HG03521 (cell line): Measurements from ENCODE around the gene DNER.
"Not testable (repeated sequence)": the region's sequence is repeated elsewhere in the genome, so short reads cannot be mapped to it uniquely, and the experiment has no call there.

ENCODE experiments used
- ATAC-seq: cut with Tn5 transposase; IDR thresholded peaks from one replicate; pipeline ENCODE4 v1.9.1; 2021; ENCODE audit warnings: mild to moderate bottlenecking, moderate library complexity; ENCODE audit not compliant: unreplicated experiment

DNER gene

GRCh38 chr2:229348128-229348527, 366.2 kb downstream of the DNER start:
- ATAC-seq, result no peak

- no peak for ATAC-seq
Observed at GRCh38 chr2:229346816-229347540, 367.4 kb downstream of the DNER start.

GRCh38 chr2:229344955-229345354, 369.4 kb downstream of the DNER start:
- no peak for ATAC-seq

GRCh38 chr2:229344151-229344551, 370.2 kb downstream of the DNER start:
- ATAC-seq, result no peak

DNA sequence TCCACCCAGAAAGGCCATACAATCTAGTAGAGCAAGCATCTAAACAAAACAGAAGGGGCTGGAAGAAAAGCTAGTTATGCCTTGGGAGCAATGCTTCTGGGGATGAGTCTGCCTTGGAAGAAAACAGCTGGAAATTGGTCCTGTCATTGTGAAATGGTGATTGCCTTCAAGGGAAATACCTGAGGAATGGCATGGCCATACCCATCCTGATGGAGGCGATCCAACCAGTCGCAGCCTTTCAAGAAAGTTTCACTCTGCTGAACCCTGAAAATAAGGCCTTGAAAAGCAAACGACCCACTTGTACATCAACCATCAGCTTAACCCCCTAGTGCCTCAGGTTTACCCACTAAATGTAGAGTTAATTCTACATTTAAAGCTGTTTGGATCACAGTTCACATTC, 370.7 kb downstream of the DNER start:
- ATAC-seq, result no peak

- no peak for ATAC-seq
Observed at GRCh38 chr2:229342376-229342775, 372.0 kb downstream of the DNER start.

DNA sequence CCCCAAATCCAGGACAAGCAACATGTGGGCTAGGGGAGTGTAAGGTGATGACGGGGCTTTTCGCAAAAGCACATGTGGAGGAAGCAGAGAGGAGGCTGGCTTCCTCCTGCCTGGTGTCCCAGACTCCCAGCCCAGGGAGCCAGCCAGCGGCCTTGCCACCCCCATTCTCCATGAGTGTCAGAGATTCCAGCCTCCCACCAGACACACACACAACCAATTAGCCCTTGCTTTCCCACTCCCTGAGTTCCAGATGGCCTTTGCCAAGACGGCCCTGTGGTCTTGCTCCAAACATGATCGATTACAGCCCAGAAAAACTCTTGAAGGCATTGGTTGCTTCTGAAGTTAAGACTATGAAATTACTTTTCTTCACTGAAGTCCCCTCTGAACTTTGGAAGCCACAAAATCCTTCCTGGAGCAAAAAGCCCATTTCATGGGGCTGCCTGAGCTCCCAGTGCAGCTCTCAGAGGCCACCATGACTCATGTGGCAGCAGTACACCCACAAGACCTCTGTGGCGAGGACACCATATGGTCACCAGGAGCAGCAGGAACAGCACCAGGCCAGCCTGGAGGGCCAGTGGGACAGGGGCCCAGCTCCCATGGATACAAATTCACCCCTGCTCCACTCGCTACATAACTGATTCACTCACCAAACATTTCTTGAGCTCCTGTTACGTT, 374.1 kb downstream of the DNER start:
- ATAC-seq, result no peak

- no peak for ATAC-seq
Observed at GRCh38 chr2:229339618-229340017, 374.7 kb downstream of the DNER start.

DNA sequence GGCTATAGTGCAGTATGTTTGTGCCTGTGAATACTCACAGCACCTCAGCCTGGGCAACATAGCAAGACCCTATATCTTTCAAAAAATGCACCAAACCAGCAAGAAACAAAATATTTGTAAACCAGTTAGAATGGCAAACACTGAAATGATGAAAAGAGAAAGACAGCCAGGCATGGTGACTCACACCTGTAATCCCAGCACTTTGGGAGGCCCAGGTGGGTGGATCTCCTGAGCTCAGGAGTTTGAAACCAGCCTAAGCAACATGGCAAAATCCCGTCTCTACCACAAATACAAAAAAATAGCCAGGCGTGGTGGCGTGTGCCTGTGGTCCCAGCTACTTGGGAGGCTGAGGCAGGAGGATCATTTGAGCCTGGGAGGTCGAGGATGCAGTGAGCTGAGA, 375.2 kb downstream of the DNER start:
- not testable (repeated sequence) for ATAC-seq

DNA sequence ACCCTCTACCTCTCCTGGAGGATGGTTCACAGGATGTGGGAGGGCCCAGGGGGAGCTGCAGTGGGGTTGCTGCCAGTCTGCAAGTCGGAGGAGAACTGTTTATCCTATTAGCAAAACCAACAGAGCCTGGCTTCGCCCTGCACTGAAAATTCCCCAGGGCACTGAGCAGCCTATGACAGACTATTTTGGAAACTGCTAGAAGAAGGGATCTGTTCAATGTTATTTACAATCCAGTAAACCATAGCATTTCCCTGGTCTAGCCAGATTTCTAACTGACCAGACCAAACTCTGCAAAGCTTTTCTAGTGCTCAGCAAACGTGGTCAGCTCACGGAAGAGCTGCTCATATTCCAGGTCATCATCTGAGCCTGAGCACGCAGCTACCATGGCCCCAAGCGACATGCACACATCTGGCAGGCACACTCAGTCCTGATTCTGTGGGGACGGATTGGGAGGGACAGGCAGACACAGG, 378.4 kb downstream of the DNER start:
- ATAC-seq, result no peak

- no peak for ATAC-seq
Observed at GRCh38 chr2:229335330-229335729, 379.0 kb downstream of the DNER start.

DNA sequence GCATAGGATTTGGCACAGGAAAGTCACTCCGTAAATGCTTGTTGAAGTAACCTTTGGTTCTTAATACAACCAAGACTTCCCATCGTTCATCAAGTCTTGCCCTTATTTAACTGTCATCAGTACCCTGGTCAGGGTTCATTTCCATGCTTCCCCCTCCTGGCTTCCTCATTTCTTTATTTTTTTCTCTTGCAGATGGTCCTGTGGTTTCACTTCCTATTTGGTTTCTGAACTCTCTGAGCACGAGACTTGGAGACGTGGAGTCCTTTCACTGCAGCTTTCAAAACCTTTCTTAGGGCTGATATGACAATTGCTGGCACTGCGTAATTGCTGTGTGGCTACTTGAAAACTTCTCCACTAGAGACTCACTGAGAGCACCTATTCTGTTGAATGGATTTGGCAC, 383.4 kb downstream of the DNER start:
- no peak for ATAC-seq

DNA sequence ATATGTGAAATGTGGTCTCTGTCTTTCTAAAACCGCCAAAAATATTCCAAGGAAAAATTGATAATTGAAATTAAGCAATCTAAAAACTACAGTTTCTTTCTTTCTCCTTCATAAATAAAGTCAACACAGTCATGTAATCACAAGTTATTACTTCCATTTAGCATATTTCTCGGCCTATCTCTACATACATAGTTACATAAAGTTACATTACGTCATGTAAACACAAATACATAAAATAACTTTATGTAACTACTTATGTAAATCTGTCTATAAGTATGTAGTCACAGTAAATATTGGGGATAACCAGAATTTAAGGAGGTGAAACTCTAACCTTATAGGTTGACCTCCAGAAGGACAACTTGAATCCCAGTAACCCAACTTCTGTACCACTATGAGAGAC, 394.8 kb downstream of the DNER start:
- ATAC-seq, result no peak

- no peak for ATAC-seq
Observed at GRCh38 chr2:229314117-229314516, 400.2 kb downstream of the DNER start.

DNA sequence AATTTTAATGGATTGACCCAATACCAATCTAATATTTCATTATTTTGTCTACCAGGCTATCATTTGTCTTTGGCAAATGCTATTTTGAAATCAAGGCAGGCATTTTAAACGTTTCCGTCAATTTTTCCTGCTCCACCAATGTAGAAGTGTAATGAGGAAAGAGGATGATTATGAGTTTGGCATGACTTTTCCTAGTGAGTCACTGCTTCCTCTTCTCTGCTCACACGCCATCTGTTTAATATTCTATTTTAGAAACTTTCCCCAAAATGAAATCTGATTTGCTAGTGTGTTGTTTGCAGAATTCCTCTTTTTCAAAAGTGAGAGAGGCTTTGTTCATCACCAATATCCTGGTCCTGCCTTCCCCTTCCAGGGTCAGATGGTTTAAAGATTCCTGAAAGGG, 400.8 kb downstream of the DNER start:
- ATAC-seq, result no peak
